GM23248 (cell line): Measurements from ENCODE around the gene MRPL14.

Source experiments
- EZH2 ChIP-seq: fragments of 200-600 bp; sonication (generic); IDR thresholded peaks from 2 replicates; pipeline ENCODE4 v1.6.1; 2018; ENCODE audit warnings: antibody characterized with exemption, mild to moderate bottlenecking; ENCODE audit not compliant: insufficient read depth, poor library complexity, severe bottlenecking
- EZH2phosphoT487 ChIP-seq: fragments of 200-600 bp; sonication (generic); IDR thresholded peaks from 2 replicates; pipeline ENCODE4 v1.6.1; 2018; ENCODE audit warnings: antibody characterized with exemption, moderate library complexity, mild to moderate bottlenecking, low read depth; ENCODE audit not compliant: insufficient read depth

DNA sequence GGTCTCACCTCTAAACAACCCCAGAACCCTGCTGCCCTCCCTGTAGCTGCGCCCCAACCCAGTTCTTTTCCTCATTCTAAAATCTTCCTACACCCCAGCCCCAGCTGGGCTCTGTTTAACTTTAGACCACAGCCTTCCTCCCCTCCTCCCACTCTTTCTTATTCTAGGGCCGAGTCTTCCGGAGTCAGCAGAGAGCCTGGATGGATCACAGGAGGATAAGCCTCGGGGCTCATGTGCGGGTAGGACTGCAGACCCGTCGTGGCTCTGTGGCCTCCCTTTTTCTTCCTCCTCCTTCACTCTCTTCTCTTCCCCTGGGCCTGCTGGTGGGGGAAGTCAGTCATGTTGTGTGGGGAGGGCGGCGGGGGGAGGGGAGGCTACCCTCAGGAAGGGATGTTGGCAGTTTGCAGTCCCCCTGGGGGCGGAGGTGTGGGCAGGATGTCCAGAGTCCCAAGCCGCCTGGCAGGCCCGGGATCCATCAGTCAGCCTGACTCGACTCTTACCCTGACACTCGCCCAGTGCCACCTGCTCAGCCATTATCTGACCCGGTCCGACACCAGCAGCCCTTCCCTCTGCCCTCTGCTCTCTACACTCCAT, 39.4 kb upstream of the MRPL14 start:
- TF ChIP-seq EZH2 = no peak
- no peak for TF ChIP-seq EZH2phosphoT487
